Measurements from ENCODE around the gene GRIK4.
"Not testable (repeated sequence)": the region's sequence is repeated elsewhere in the genome, so short reads cannot be mapped to it uniquely, and the experiment has no call there.

GRIK4 gene

GRCh38 chr11:120746376-120746775 lies 234.8 kb downstream of the GRIK4 start:
- DNase-seq (ENCODE audit: low spot score) = no peak

GRCh38 chr11:120746836-120747609 lies 235.5 kb downstream of the GRIK4 start:
- no peak for DNase-seq (ENCODE audit: low spot score)

- DNase-seq (ENCODE audit: low spot score) = no peak
Measured at GRCh38 chr11:120747850-120748814, 236.6 kb downstream of the GRIK4 start.

- no peak for DNase-seq (ENCODE audit: low spot score)
Measured at GRCh38 chr11:120749395-120749794, 237.8 kb downstream of the GRIK4 start.

- peak; percentile 13 for DNase-seq (ENCODE audit: low spot score)
Measured at GRCh38 chr11:120750647-120751549, 239.3 kb downstream of the GRIK4 start.

DNA sequence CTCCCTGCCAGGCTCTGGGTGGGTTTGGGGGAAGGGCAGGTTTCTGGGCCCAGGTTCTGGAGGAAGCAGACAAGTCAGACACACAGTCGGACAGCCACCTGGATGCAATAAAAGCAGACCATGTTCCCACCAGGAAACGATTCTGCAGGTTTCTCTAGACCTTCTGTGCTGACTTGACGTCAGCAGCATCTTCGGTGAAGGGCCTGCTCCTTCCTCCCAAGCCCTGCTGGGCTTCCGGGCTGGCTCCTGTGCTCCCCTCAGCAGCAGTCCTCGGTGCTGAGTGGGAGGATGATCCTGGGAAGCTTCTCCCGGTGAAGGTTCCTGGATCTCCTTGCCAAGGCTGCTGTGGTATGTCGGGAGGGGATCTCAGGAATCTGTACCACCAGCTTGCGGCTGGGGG lies 240.0 kb downstream of the GRIK4 start:
- DNase-seq (ENCODE audit: low spot score) = no peak

GRCh38 chr11:120752668-120753067 lies 241.1 kb downstream of the GRIK4 start:
- DNase-seq (ENCODE audit: low spot score) = no peak

DNA sequence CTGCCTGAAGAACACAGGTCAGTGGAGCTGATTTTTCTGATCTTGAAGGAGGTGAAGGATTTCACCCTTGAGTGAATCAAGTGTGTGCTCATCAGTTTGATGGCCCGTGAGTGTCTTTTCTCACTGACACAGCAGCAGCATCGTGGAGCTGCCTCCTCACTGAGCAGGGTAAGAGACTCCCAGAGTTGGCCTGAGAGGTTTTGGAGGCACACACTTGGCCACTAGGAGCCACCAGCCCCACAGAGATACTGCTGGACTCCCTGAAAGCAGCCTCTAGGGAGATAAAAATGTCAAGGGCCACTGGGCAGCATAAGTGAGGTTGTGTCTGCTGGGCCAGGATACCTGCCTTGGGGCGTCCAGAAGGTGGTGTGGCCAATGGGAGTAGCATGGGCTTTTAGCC lies 245.4 kb downstream of the GRIK4 start:
- no peak for DNase-seq (ENCODE audit: low spot score)

GRCh38 chr11:120759046-120759445 lies 247.5 kb downstream of the GRIK4 start:
- no peak for DNase-seq (ENCODE audit: low spot score)

- DNase-seq (ENCODE audit: low spot score) = not testable (repeated sequence)
Measured at GRCh38 chr11:120765710-120766109, 254.2 kb downstream of the GRIK4 start.

GRCh38 chr11:120766318-120766717 lies 254.8 kb downstream of the GRIK4 start:
- DNase-seq (ENCODE audit: low spot score) = no peak

DNA sequence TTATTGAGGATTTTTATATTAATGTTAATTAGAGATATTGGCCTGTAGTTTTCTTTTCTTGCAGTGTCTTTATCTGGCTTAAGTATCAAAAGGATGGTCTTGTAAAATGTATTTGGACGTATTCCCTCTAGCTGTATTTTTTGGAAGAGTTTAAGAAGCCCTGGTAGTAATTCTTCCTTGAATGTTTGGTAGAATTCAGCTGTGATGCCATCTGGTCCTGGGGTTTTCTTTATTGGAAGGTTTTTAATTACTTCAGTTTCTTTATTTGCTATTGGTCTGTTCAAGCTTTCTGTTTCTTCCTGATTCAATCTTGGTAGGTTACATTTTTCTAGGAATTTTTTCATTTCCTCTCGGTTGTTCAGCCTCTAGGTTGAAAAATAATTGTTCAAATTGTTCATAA lies 257.4 kb downstream of the GRIK4 start:
- DNase-seq (ENCODE audit: low spot score) = no peak

DNA sequence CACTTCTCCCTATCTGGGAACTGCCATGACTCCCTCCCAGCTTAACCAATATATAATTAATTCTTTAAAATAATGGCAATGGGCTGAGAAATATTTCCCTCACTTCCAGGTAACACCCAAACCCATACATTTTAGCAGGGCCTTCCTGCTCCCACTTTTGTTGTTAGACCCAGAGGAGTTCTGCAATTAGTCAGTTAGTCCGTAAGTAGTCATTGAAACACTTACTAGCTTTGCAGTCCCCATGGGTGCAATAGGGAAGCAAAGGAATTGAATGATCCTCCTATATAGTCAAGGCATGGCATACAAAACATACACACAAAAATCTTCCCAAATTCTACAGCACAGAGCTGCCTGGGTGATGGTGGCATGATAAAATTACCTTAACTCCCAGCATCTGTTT lies 258.4 kb downstream of the GRIK4 start:
- no peak for DNase-seq (ENCODE audit: low spot score)

GRCh38 chr11:120771551-120772060 lies 260.1 kb downstream of the GRIK4 start:
- DNase-seq (ENCODE audit: low spot score) = no peak

DNA sequence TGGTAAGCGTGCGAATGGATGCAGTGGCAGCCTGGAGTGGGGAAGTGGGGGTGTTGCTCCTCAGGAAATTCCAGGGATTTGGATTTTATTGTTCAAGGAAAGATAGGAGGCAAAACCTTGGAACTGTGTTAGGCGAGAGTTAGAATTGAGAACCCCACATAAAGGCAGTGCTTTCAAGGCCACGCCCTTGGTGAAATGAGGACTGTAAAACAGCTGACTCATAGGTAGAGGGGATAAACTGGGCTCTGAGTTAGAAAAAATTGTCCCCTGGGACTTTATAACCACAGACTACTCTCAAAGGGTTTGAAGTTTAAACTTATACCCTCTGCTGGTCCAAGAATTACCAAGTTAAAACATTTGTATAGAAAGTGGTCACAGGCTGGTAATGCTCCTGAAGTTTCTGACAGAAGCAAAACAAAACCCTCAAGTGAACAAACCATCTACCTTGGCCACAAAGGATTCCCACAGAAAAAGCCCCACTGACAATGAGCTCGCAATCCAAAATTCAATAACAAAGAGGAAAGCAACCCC lies 262.0 kb downstream of the GRIK4 start:
- no peak for DNase-seq (ENCODE audit: low spot score)

DNA sequence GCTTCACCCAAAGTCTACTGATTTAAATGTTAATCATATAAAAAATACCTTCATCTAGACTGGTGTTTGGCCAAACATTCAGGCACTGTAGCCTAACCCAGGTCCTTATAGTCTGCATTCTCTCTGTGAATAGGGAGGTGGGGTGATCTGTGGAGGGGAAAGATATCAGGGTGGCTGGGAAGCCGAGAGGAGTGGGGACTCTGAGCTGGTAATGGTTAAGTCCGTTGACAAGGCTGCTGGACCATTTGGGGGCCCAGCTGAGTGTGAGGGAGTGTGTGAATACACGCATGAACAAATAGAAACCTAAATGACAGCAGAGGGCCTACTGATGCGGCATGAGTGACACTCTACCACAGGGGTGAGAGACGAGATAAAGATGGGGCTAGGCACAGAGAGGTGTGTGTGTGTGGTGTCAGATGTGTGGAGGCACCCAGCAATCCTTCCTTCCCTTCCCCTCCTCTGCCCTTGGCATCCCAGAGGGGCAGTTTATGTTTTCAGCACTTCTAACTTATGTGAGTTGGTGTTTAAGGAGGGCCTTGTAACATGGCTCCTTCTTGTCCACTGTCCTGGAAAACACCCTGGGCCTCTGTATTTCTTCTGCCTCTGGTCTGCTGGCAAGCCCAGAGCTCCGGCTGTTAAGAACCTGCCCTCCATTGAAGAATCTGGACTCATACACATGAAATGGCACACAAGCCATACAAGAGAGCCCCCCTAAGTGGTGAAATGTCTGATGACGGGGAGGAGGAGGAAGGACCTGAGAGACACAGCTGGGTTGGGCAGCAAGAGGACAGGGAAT lies 263.2 kb downstream of the GRIK4 start:
- no peak for DNase-seq (ENCODE audit: low spot score)

- no peak for DNase-seq (ENCODE audit: low spot score)
Measured at GRCh38 chr11:120775986-120776951, 264.7 kb downstream of the GRIK4 start.

GRCh38 chr11:120778685-120779490 lies 267.3 kb downstream of the GRIK4 start:
- no peak for DNase-seq (ENCODE audit: low spot score)

- no peak for DNase-seq (ENCODE audit: low spot score)
Measured at GRCh38 chr11:120780239-120780638, 268.7 kb downstream of the GRIK4 start.
